ENCODE measurements around the gene LRCH1. TPM values are rescaled to one million over a fixed set of nuclear protein-coding genes. Genes with fewer than 3 reads are reported as not detected.

LRCH1 gene
- total RNA-seq, 4 donors from 2014 or later, result 29.1 to 55.6 (median 36.2) TPM

DNA sequence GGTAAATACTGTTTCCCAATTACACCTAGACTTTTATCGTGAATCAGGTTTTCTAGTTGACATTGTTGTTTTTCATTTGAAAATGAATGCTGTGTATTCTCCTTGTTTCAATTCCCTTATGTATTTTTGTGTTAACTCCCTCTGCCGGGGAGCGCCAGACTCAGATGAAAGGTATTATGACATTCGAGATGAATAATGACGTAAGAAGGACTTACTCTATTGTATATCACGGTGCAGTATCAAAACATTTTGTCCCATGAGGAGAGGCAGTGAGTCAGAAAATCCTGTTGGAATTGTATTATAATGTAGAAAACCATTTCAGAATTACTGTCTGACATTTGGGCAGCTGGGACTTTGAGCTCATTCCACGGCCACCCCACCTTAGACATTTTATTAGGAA lies 61.6 kb downstream of the LRCH1 start:
- peaks cover 8 to 19% of the 10 kb centered on the region in 2 donors for H3K4me1 ChIP-seq
- H3K4me3 ChIP-seq, result no peak overlapping the region
- H3K27ac ChIP-seq, result peak overlapping the region; percentile 81 to 96
- H3K27me3 ChIP-seq, result no peaks in the 10 kb centered on the region
- no peaks in the 10 kb centered on the region for H3K9me3 ChIP-seq
- intact Hi-C loops (cut with DNase I; ENCODE audit: low total_unique reads), result no loop called here
- TF ChIP-seq CTCF (IDR thresholded peaks at IDR 0.05) (peak in 3 of 4 experiments; percentile 20 to 43 (median 32)), POLR2A (IDR thresholded peaks at IDR 0.05) (no peak)
- peak in 1 of 2 donors; percentile 66 for DNase-seq
- no peaks in the 10 kb centered on the region for H3K36me3 ChIP-seq

GRCh38 chr13:46615888-46616531 lies 63.0 kb downstream of the LRCH1 start:
- Histone ChIP-seq H3K4me3 (peak overlapping the region; percentile 14 to 35), H3K9me3 (no peaks in the 10 kb centered on the region), H3K27ac (peak overlapping the region; percentile 81 to 96), H3K4me1 (peaks cover 8 to 19% of the 10 kb centered on the region in 2 donors), H3K36me3 (no peaks in the 10 kb centered on the region), H3K27me3 (no peaks in the 10 kb centered on the region)
- peak in 1 of 2 donors; percentile 66 for DNase-seq
- intact Hi-C loops (cut with DNase I; ENCODE audit: low total_unique reads), result no loop called here
- no peak for TF ChIP-seq CTCF (IDR thresholded peaks at IDR 0.05)
- TF ChIP-seq POLR2A (IDR thresholded peaks at IDR 0.05), result no peak

GRCh38 chr13:46617229-46617721 lies 64.3 kb downstream of the LRCH1 start:
- H3K9me3 ChIP-seq, result no peaks in the 10 kb centered on the region
- H3K27me3 ChIP-seq, result no peaks in the 10 kb centered on the region
- peaks cover 8 to 19% of the 10 kb centered on the region in 2 donors for H3K4me1 ChIP-seq
- peak in 1 of 2 donors; percentile 27 for DNase-seq
- no peaks in the 10 kb centered on the region for H3K36me3 ChIP-seq
- H3K27ac ChIP-seq, result peak overlapping the region; percentile 81 to 96
- TF ChIP-seq POLR2A (IDR thresholded peaks at IDR 0.05) (no peak), CTCF (IDR thresholded peaks at IDR 0.05) (no peak)
- intact Hi-C loops (cut with DNase I; ENCODE audit: low total_unique reads), result no loop called here
- peak overlapping the region in 1 of 2 donors; percentile 35 for H3K4me3 ChIP-seq

GRCh38 chr13:46617885-46618284 lies 64.9 kb downstream of the LRCH1 start:
- Histone ChIP-seq H3K27me3 (no peaks in the 10 kb centered on the region), H3K27ac (peak overlapping the region; percentile 81 to 96), H3K9me3 (no peaks in the 10 kb centered on the region), H3K36me3 (no peaks in the 10 kb centered on the region), H3K4me1 (peaks cover 8 to 19% of the 10 kb centered on the region in 2 donors), H3K4me3 (no peak overlapping the region)
- no peak for DNase-seq
- TF ChIP-seq CTCF (IDR thresholded peaks at IDR 0.05) (no peak), POLR2A (IDR thresholded peaks at IDR 0.05) (no peak)
- intact Hi-C loops (cut with DNase I; ENCODE audit: low total_unique reads), result no loop called here

GRCh38 chr13:46618694-46619254 lies 65.8 kb downstream of the LRCH1 start:
- intact Hi-C loops (cut with DNase I; ENCODE audit: low total_unique reads), result no loop called here
- TF ChIP-seq POLR2A (IDR thresholded peaks at IDR 0.05) (no peak), CTCF (IDR thresholded peaks at IDR 0.05) (no peak)
- DNase-seq, result no peak
- Histone ChIP-seq H3K4me1 (peaks cover 8 to 19% of the 10 kb centered on the region in 2 donors), H3K27me3 (no peaks in the 10 kb centered on the region), H3K27ac (peak overlapping the region; percentile 81 to 96), H3K4me3 (no peak overlapping the region), H3K9me3 (no peaks in the 10 kb centered on the region), H3K36me3 (no peaks in the 10 kb centered on the region)
